Activated CD4-positive, alpha-beta memory T cell treated with anti-CD3 and anti-CD28 coated beads for 36 hours (primary cell): Measurements from ENCODE around the gene CDCA4. TPM values are rescaled to one million over a fixed set of nuclear protein-coding genes. Genes with fewer than 3 reads are reported as not detected.

Source experiments
- CTCF ChIA-PET: fragments of 350-600 bp; sonication (Branson Sonifier 250); formaldehyde crosslinking; loops from one replicate; lab custom pipeline; 2021; ENCODE audit warnings: antibody characterized with exemption, inconsistent platforms; lab: Charles Lee
- POLR2A ChIA-PET: fragments of 350-600 bp; sonication (Branson Sonifier 250); formaldehyde crosslinking; loops from one replicate; lab custom pipeline; 2021; ENCODE audit warnings: antibody characterized with exemption; lab: Charles Lee
- DNase-seq: peaks from one replicate; pipeline ENCODE4 v3.0.0-alpha.2; 2020
- H3K27ac Mint-ChIP-seq: one replicate; pipeline ENCODE4 v1.8.0; 2021; ENCODE audit warnings: mixed read lengths
- H3K27me3 Mint-ChIP-seq: one replicate; pipeline ENCODE4 v1.8.0; 2021; ENCODE audit warnings: mixed read lengths
- H3K36me3 Mint-ChIP-seq: one replicate; pipeline ENCODE4 v1.8.0; 2021; ENCODE audit warnings: mixed read lengths
- H3K4me1 Mint-ChIP-seq: one replicate; pipeline ENCODE4 v1.8.0; 2021; ENCODE audit warnings: low read depth, mixed read lengths
- H3K4me3 Mint-ChIP-seq: one replicate; pipeline ENCODE4 v1.8.0; 2021; ENCODE audit warnings: mild to moderate bottlenecking, mixed read lengths
- H3K9me3 Mint-ChIP-seq: one replicate; pipeline ENCODE4 v1.8.0; 2021; ENCODE audit warnings: mixed read lengths
- intact Hi-C: fragments of 100-400 bp; cut with micrococcal nuclease; formaldehyde crosslinking; loops from one replicate; pipeline ENCODE4 v1.15.1; 2023
- total RNA-seq, 2 experiments: library from RNA; stranded (reverse); gene quantifications; one replicate each; pipeline ENCODE4 v1.2.3, GENCODE V29; 2021

CDCA4 gene
- total RNA-seq, 2 experiments from 2014 or later = 63.4 to 69.1 TPM

DNA sequence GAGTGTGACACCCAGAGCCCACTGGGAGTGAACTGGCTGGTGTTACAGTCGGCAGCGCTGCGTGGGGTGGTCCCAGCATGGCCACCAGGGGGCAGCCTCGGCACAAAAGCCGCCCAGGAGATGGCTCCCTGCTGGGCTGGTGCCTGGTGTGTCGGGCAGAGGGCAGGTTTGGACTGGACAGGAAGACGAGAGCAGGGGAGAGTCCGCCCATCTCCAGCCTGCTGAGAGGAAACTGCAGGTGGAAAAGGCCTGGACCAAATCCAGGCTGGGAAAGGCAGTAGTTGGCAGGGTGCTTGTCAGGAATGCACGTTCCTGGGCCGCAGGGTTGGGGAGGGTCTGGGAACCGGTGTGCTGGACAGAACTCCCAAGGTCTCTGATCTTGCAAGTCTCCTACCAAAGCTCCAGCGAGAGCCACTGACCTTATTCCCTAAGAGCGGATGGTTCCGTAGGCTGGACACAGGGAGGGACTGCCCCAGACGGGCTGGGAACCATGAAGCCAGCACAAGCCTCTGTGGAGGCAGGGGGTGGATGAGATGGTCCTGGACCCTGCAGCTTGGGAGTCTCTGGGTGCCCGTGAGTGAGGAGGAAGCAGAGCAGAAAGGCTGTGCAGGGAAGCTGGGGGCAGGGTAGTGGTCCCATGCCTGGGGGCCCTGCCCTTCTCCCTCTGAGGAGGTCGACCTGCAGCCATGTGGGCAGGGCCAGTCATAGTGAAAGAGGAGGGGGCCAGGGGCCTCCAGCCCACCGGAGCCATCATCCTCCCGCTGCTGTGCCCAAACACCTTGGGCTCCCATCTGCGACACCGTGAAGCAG is 44.5 kb downstream of the CDCA4 start:
- Mint-ChIP-seq H3K4me1 (peaks cover 10% of the 10 kb centered on the region), H3K27me3 (peaks cover 25% of the 10 kb centered on the region), H3K9me3 (no peaks in the 10 kb centered on the region), H3K36me3 (no peaks in the 10 kb centered on the region), H3K4me3 (peak overlapping the region; percentile 34), H3K27ac (peak overlapping the region; percentile 39)
- intact Hi-C loops = loop anchor here (1.0 to 5.0 kb wide), 2 partner anchors 69 to 79 kb away; no protein-coding TSS in a partner anchor
- ChIA-PET POLR2A (no interaction called here), CTCF (interaction anchor here (0.7 to 6.0 kb wide), 17 partner anchors 8 to 98 kb away, joined by 3 to 108 read pairs (median 5); partner anchors contain the start of genes CDCA4 and CLBA1)
- peak; percentile 91 for DNase-seq

DNA sequence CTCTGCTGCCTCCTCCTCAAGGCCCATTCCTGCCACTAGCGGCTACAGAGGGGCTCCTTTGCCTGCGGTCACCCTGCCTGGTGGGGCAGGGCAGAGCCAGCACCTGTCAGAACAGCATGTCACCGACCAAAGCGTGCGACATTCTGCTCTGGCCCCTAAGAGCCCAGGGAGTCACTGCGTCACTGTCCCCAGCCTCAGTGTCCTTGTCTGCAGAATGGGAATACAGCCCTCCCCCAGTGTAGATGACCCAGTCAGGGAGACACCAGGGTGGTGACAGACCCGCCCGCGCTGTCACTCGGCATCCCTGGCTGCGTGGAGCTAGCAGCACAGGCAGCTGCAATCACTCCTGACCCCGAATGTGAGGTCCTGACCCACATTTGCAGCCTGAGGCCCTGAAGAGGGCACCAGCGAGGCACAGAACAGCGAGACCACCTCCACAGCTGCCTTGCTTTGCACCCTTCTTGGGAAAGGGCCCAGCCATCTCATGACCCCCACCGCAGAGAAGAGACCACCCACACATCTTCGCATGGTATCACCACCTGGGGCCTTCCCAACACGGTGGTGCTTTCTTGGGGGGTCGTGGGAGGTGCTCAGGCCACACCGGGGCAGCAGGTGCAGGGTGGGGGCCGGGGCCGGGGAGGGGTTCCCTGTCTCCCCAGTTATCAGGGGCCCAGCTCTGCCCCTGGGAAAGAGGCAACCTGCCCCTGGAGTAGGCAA is 45.2 kb downstream of the CDCA4 start:
- ChIA-PET POLR2A (no interaction called here), CTCF (interaction anchor here (0.7 to 6.0 kb wide), 19 partner anchors 9 to 99 kb away, joined by 3 to 108 read pairs (median 5); partner anchors contain the start of genes CDCA4 and CLBA1)
- intact Hi-C loops = loop anchor here (1.0 to 5.0 kb wide), 2 partner anchors 70 to 78 kb away; no protein-coding TSS in a partner anchor
- Mint-ChIP-seq H3K27ac (no peak overlapping the region), H3K4me1 (peaks cover 10% of the 10 kb centered on the region), H3K4me3 (no peak overlapping the region), H3K9me3 (no peaks in the 10 kb centered on the region), H3K27me3 (peaks cover 25% of the 10 kb centered on the region), H3K36me3 (no peaks in the 10 kb centered on the region)
- peak; percentile 31 for DNase-seq

DNA sequence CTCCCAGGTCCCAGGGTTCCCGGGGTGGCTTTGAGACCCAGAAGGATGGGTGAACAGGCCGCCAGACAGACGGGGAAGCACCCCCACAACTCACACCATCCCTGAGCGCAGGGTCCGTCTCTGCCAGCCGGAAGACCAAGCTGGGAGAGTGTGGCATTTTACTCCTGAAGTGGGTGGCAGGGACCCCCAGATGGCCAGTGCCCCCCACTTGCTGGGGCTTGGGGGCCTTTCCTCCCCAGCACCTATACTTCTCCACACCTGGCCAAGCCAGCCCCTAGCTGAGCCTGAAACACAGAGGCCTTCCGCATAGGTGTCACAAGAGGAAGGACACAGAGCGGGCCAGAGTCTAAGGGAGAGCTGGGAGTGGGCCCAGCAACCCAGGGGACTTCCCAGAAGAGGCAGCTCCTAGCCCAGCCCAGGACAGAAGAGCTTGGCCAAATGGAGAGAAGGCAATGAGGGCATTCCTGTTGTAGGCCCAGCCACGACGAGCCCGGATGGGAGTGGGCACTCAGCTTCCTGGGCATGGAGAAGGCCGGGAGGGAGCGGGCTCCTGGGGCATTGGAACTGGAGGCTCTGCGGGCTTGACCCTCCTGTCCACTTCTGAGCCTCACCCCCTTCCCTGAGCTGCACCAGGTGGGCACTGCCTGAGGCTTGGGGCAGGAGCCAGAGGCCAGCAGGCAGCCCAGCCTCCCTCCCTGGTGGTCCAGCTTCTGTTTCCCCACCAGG is 46.1 kb downstream of the CDCA4 start:
- no peak for DNase-seq
- H3K27me3 Mint-ChIP-seq = peaks cover 25% of the 10 kb centered on the region
- peaks cover 10% of the 10 kb centered on the region for H3K4me1 Mint-ChIP-seq
- H3K36me3 Mint-ChIP-seq = no peaks in the 10 kb centered on the region
- CTCF ChIA-PET = interaction anchor here (0.6 to 6.0 kb wide), 16 partner anchors 10 to 377 kb away, joined by 3 to 108 read pairs (median 6); partner anchors contain the start of genes CDCA4 and CLBA1
- intact Hi-C loops = loop anchor here (5.0 kb wide), 1 partner anchor 78 kb away; no protein-coding TSS in a partner anchor
- H3K9me3 Mint-ChIP-seq = no peaks in the 10 kb centered on the region
- no peak overlapping the region for H3K4me3 Mint-ChIP-seq
- no peak overlapping the region for H3K27ac Mint-ChIP-seq
- POLR2A ChIA-PET = no interaction called here

DNA sequence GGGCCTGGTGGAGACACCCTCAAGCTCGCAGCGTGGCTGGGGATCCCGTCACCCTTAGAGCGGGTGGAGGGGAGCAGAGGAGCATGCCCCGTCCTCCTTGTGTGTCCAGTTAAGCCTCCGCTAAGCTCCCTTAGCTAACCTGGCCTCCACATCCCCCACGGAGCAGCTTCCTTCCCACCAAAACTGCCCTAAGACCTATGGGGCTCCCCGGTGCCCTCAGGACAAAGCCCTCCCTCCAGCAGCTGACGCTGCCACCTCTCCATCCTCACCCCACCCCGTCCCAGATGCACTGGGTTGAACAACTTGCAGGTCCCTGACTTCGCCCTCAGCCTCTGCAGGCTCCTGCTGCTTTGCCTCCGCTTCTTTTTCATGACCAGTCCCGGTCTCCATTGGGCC is 46.7 kb downstream of the CDCA4 start:
- no peak overlapping the region for H3K4me3 Mint-ChIP-seq
- ChIA-PET POLR2A (no interaction called here), CTCF (interaction anchor here (0.6 to 6.0 kb wide), 12 partner anchors 10 to 378 kb away, joined by 3 to 108 read pairs (median 6); partner anchors contain the start of gene CDCA4)
- H3K36me3 Mint-ChIP-seq = no peaks in the 10 kb centered on the region
- no peak for DNase-seq
- intact Hi-C loops = no loop called here
- peaks cover 25% of the 10 kb centered on the region for H3K27me3 Mint-ChIP-seq
- no peaks in the 10 kb centered on the region for H3K9me3 Mint-ChIP-seq
- H3K27ac Mint-ChIP-seq = no peak overlapping the region
- peaks cover 10% of the 10 kb centered on the region for H3K4me1 Mint-ChIP-seq

DNA sequence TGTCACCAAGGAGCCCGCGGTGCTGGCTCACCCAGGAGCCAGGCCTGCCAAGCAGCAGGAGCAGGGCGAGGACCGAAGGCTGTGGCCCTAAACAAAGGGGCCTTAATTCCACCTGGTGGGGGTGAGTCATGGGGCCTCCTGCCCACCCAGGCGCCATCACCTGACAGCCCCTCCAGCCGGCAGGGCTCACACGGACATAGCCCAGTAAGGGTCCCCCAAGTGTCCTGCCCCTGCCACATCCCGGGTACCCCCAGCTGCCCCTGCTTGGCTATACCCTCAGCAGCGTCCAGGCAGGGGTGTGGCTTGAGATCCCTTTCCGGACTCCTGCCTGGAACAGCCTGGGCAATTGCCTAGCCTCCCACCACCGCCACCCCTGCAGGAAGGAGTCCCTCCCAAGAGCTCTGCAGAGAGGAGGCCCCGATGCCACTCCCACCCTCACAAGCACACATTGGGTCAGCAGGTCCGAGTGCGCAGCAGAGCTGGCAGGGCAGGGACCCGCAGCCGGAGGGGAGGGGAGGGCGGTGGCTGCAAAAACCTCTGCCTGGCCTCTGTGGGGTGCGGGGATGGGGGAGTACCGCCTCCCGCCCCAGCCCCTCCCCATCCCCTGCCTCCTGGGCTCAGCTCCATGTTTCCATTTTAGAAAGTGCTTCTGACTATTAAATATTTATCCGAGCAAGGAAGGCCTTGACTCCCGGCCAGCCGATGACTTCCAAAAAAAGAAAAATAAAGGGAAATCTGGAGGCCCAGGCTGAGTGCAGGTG is 47.3 kb downstream of the CDCA4 start:
- Mint-ChIP-seq H3K27ac (no peak overlapping the region), H3K36me3 (no peaks in the 10 kb centered on the region), H3K4me3 (no peak overlapping the region), H3K27me3 (peaks cover 25% of the 10 kb centered on the region), H3K9me3 (no peaks in the 10 kb centered on the region), H3K4me1 (peaks cover 9% of the 10 kb centered on the region)
- intact Hi-C loops = no loop called here
- CTCF ChIA-PET = interaction anchor here (0.7 to 6.0 kb wide), 9 partner anchors 10 to 117 kb away, joined by 3 to 108 read pairs (median 6); partner anchors contain the start of gene CDCA4
- no peak for DNase-seq
- POLR2A ChIA-PET = interaction anchor here (1.9 kb wide), 1 partner anchor 72 kb away, joined by 6 read pairs; no protein-coding TSS in a partner anchor

DNA sequence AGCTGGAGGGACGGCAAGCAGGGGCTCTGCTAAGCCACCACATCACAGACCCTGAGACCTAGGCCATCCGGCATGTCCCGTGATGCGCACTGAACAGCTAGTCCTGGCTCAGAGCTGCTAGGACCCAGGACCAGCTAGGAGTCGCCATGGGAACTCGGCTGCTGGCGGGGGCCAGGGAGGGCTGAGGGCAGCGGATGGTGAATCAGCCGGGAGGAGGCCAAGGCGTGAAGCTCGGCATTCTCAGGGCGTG is 47.8 kb downstream of the CDCA4 start:
- intact Hi-C loops = no loop called here
- H3K27me3 Mint-ChIP-seq = peaks cover 24% of the 10 kb centered on the region
- no peaks in the 10 kb centered on the region for H3K36me3 Mint-ChIP-seq
- no peak overlapping the region for H3K4me3 Mint-ChIP-seq
- CTCF ChIA-PET = interaction anchor here (1.9 to 6.0 kb wide), 2 partner anchors 71 to 114 kb away, joined by 6 to 108 read pairs; no protein-coding TSS in a partner anchor
- POLR2A ChIA-PET = interaction anchor here (1.9 kb wide), 1 partner anchor 73 kb away, joined by 6 read pairs; no protein-coding TSS in a partner anchor
- no peaks in the 10 kb centered on the region for H3K9me3 Mint-ChIP-seq
- peaks cover 8% of the 10 kb centered on the region for H3K4me1 Mint-ChIP-seq
- DNase-seq = no peak
- H3K27ac Mint-ChIP-seq = no peak overlapping the region

DNA sequence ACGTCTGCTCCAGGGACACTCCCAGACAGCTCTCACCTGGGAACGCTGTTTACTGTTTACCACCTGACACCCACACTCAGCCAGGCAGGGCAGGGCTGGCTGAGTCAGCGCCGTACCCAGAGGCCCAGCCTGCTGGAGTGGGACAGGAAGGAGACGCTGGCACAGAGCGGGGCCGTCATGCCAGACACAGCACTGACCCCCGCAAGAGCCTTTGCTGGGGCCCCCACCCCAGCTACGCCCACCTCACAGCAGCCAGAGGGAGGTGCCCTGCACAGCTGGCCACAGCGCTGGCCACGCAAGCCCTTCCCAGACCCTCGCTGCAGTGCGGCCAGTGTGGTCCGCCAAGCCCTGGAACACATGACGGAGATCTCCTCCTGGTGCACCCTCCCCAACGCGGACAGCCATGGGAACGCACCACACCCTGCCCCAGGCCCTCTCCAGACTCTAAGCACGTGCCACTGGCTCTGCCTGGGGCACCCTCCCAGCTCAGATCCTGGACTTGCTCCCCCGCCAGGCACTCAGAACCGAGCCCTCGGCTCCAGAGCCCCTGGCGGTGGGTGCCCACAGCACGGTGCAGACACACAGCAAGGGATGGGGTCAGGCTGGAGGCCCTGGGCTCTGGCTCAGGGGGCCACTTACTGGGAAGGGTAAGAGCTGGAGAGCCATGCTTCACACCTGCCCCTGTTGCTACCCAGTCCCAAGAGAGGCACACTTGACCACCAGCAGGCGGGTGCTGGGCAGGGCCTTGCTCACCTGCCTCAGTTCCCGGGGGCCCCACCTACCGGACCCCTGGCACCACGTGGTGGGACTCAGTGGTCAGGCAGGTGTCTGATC is 48.4 kb downstream of the CDCA4 start:
- no peak overlapping the region for H3K4me3 Mint-ChIP-seq
- no peaks in the 10 kb centered on the region for H3K9me3 Mint-ChIP-seq
- no peaks in the 10 kb centered on the region for H3K36me3 Mint-ChIP-seq
- POLR2A ChIA-PET = interaction anchor here (0.6 to 1.9 kb wide), 2 partner anchors 73 to 159 kb away, joined by 4 to 6 read pairs; no protein-coding TSS in a partner anchor
- CTCF ChIA-PET = interaction anchor here (6.0 kb wide), 1 partner anchor 72 kb away, joined by 108 read pairs; no protein-coding TSS in a partner anchor
- peaks cover 5% of the 10 kb centered on the region for H3K4me1 Mint-ChIP-seq
- intact Hi-C loops = no loop called here
- no peak overlapping the region for H3K27ac Mint-ChIP-seq
- H3K27me3 Mint-ChIP-seq = peaks cover 21% of the 10 kb centered on the region
- DNase-seq = no peak

DNA sequence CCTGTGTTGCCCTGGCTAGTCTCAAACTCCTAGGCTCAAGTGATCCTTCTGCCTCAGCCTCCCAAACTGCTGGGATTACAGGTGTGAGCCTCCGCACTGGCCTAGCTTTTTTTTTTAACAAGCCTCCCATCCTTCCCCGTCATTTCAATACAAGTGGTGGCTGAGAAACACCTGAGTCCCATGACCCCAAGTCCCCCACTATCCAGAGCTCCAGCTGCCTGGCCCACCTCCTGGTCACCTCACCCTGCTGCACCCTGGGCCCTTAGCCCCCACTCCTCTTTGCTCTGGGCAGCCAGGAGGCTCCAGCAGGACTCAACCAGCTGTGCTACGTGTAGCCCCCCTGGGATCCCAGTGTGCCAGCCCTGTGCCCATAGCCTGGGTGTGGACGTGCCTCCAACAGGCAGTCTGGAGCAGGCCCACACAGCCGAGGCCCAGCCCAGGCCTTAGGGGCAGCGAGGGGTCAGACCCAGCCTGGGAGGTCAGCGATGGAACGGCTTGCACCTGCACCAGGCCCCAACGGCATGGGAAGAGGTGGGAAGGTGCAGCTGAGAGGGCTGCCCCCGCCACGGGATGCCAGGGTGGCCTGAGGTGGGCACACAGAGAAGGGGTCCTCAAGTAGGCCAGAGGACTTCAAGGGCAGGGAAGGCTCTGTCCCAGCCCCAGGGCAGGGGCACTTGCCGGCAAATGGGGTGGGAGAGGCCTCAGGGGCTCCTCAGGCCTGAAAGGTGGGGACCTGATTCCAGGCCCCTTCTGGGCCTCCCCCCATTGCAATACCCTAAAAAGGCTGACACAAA is 49.2 kb downstream of the CDCA4 start:
- no peak for DNase-seq
- intact Hi-C loops = no loop called here

DNA sequence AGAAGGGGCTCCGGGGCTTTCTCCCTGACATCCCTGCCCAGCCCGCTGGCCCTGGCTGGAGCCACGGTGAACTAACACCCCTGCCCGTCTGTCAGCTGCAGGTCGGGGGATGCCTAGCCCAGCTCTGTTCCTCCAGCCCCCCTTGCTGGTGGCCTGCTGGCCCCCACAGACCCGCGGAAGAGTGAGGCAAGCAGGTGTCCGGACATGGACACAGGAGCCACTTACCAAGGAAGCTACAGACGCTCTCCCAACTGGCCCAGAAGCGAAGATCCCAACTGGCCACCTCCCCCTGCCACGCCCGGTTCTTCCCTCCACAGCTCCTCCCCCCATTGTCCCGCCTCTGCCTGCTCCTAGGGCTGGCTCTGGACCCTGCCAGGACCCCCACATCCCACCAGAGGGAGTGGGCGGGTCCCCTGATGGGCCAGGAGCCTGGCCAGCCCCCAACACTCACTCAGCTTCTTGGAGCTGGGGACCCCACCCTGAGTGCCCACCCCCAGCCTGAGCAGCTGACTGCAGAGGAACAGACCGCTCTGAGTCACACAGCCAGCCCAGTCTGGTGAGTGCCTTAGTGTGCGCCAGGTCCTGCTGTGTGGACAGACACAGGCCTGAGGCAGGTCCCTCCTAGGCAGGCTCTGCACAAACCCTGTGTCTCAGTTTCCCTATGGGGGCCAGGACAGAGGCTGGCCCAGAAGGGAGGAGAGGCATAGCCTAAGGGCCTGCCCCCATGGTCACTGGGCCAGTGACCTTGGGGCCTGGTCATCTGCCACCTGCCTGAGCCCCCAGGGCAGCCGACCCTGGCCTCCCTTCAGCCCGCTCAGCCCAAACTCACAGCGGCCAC is 50.4 kb downstream of the CDCA4 start:
- Mint-ChIP-seq H3K4me1 (no peaks in the 10 kb centered on the region), H3K36me3 (no peaks in the 10 kb centered on the region), H3K9me3 (no peaks in the 10 kb centered on the region), H3K4me3 (no peak overlapping the region), H3K27ac (no peak overlapping the region), H3K27me3 (peaks cover 7% of the 10 kb centered on the region)
- intact Hi-C loops = no loop called here
- POLR2A ChIA-PET = no interaction called here
- DNase-seq = no peak
- CTCF ChIA-PET = interaction anchor here (2.1 kb wide), 1 partner anchor 75 kb away, joined by 7 read pairs; no protein-coding TSS in a partner anchor

More for the DNA sequence above, 49.2 kb downstream of the CDCA4 start:
- no peaks in the 10 kb centered on the region for H3K36me3 Mint-ChIP-seq
- H3K4me3 Mint-ChIP-seq = no peak overlapping the region
- H3K27ac Mint-ChIP-seq = no peak overlapping the region
- peaks cover 13% of the 10 kb centered on the region for H3K27me3 Mint-ChIP-seq
- ChIA-PET CTCF (interaction anchor here (6.0 kb wide), 1 partner anchor 73 kb away, joined by 108 read pairs; no protein-coding TSS in a partner anchor), POLR2A (interaction anchor here (0.6 kb wide), 1 partner anchor 160 kb away, joined by 4 read pairs; no protein-coding TSS in a partner anchor)
- H3K4me1 Mint-ChIP-seq = peaks cover 3% of the 10 kb centered on the region
- H3K9me3 Mint-ChIP-seq = no peaks in the 10 kb centered on the region
